K562 (cell line): ENCODE results near the gene CD8A. TPM values are rescaled to one million over a fixed set of nuclear protein-coding genes. Genes with fewer than 3 reads are reported as not detected.

ENCODE experiments used
- ATAC-seq: fragments of 200-7000 bp; cut with Tn5 transposase; 3 replicates; pipeline ENCODE4 v1.9.1; 2020; ENCODE audit warnings: moderate library complexity
- BruUV-seq: library from RNA; stranded (reverse); fragments of 400-500 nt; replicated peaks from 2 replicates; lab custom pipeline; 2021; lab: Mats Ljungman, UMichigan
- CTCF ChIA-PET: fragments of 300-600 bp; formaldehyde crosslinking; extraction: SDS; loops from one replicate; lab custom pipeline; 2021; ENCODE audit warnings: low intra/inter-chr PET ratio; lab: Yijun Ruan, JAX
- POLR2A ChIA-PET: fragments of 300-600, 350-650 bp; sonication (Branson Sonifier 250); formaldehyde crosslinking; extraction: SDS; loops from one replicate; lab custom pipeline; 2021; ENCODE audit warnings: antibody characterized with exemption, inconsistent platforms; lab: Yijun Ruan, JAX
- DNase-seq, 4 experiments: peaks; one replicate each; pipeline versions ENCODE4 v3.0.0 to v3.0.0-alpha.2; 2011 to 2018; ENCODE audit warnings: low spot score in 3 of 4, mixed read lengths in 3 of 4; ENCODE audit errors: extremely low read depth in 1 of 4
- FAIRE-seq: peaks from 2 replicates; lab custom pipeline; 2011; peaks lifted over from hg19 to GRCh38; lab: Jason Lieb, UNC
- H2AFZ ChIP-seq: 2 replicates; pipeline ENCODE4 v1.6.0; 2011; ENCODE audit warnings: low read depth, low read length, control low read depth, inconsistent platforms
- H3K27ac ChIP-seq: fragments of 200-600 bp; 3 replicates; pipeline ENCODE4 v1.8.0; 2011; ENCODE audit warnings: low read depth, mild to moderate bottlenecking, control low read depth, inconsistent platforms, low read length, moderate library complexity, mixed read lengths; ENCODE audit errors: extremely low read depth
- H3K27me3 ChIP-seq, 2 experiments: fragments of 300-600 bp in 1 of 2; 2 replicates in 1 of 2; 3 replicates in 1 of 2; pipeline versions ENCODE4 v1.6.0 to v1.8.0; 2011; ENCODE audit warnings: inconsistent platforms in 2 of 2, low read length in 2 of 2, mild to moderate bottlenecking in 1 of 2, mixed read lengths in 1 of 2, moderate library complexity in 1 of 2; ENCODE audit not compliant: control insufficient read depth in 2 of 2, insufficient read depth in 2 of 2
- H3K36me3 ChIP-seq: fragments of 300-600 bp; 3 replicates; pipeline ENCODE4 v1.8.0; 2011; ENCODE audit warnings: mild to moderate bottlenecking, low read length, inconsistent platforms; ENCODE audit not compliant: control insufficient read depth, insufficient read depth
- H3K4me1 ChIP-seq, 2 experiments: fragments of 200-600 bp in 1 of 2; replicated peaks in 1 of 2; 2 replicates in 1 of 2; 3 replicates in 1 of 2; pipeline versions ENCODE4 v1.5.1 to v1.8.0; 2011; ENCODE audit warnings: inconsistent platforms in 2 of 2, low read length in 2 of 2, mild to moderate bottlenecking in 1 of 2, mixed read lengths in 1 of 2, moderate library complexity in 1 of 2; ENCODE audit not compliant: control insufficient read depth in 2 of 2, insufficient read depth in 2 of 2
- H3K4me2 ChIP-seq: 2 replicates; pipeline ENCODE4 v1.6.1; 2011; ENCODE audit warnings: low read length, control low read depth, inconsistent platforms, mixed read lengths; ENCODE audit not compliant: insufficient read depth
- H3K4me3 ChIP-seq: fragments of 200-600 bp; sonication (generic), shearing (Covaris generic); 2 replicates; pipeline ENCODE4 v1.5.1; 2016; ENCODE audit warnings: control low read depth, inconsistent platforms
- H3K79me2 ChIP-seq: fragments of 200-600 bp; 3 replicates; pipeline ENCODE4 v1.8.0; 2011; ENCODE audit warnings: low read length, inconsistent platforms; ENCODE audit not compliant: control insufficient read depth, insufficient read depth
- H3K9ac ChIP-seq, 2 experiments: 2 replicates each; pipeline versions ENCODE4 v1.6.0 to v1.6.1; 2011; ENCODE audit warnings: low read depth in 2 of 2, low read length in 2 of 2, control low read depth in 1 of 2, inconsistent platforms in 1 of 2, mild to moderate bottlenecking in 1 of 2, mixed read lengths in 1 of 2; ENCODE audit not compliant: insufficient read depth in 1 of 2
- H3K9me1 ChIP-seq: one replicate; pipeline ENCODE4 v1.6.0; 2011; ENCODE audit warnings: inconsistent platforms, mild to moderate bottlenecking, low read length, moderate library complexity; ENCODE audit not compliant: control insufficient read depth, insufficient read depth
- H3K9me3 ChIP-seq: replicated peaks from 2 replicates; pipeline ENCODE4 v1.5.1; 2011; ENCODE audit warnings: low read depth, low read length, inconsistent platforms; ENCODE audit not compliant: control insufficient read depth, insufficient read depth
- H4K20me1 ChIP-seq: replicated peaks from 2 replicates; pipeline ENCODE4 v1.6.1; 2011; ENCODE audit warnings: low read length, inconsistent platforms, mixed read lengths; ENCODE audit not compliant: control insufficient read depth, insufficient read depth
- ATF1 ChIP-seq, 2 experiments: fragments of 450-650 bp in 1 of 2; IDR thresholded peaks; 2 replicates each; pipeline ENCODE4 v1.6.1; 2016; ENCODE audit warnings: missing compliant biosample characterization in 1 of 2, missing genetic modification characterization in 1 of 2
- ATF6 ChIP-seq: sonication (generic); formaldehyde crosslinking; IDR thresholded peaks from 2 replicates; pipeline ENCODE4 v1.4.0; 2020; ENCODE audit warnings: mild to moderate bottlenecking, missing genetic modification reagents
- CEBPZ ChIP-seq: fragments of 150-350 bp; IDR thresholded peaks from 2 replicates; pipeline ENCODE4 v1.6.1; 2014; ENCODE audit warnings: low read depth, mild to moderate bottlenecking, low read length, borderline replicate concordance
- COPS2 ChIP-seq: fragments of 450-650 bp; conservative IDR thresholded peaks from 2 replicates; pipeline ENCODE4 v1.6.1; 2016; ENCODE audit warnings: mild to moderate bottlenecking, moderate library complexity
- ESRRB ChIP-seq: fragments of 250-450 bp; sonication (Bioruptor Pico); IDR thresholded peaks from 2 replicates; pipeline ENCODE4 v1.5.0; 2020; ENCODE audit warnings: mild to moderate bottlenecking, moderate library complexity, borderline replicate concordance
- EWSR1 ChIP-seq: fragments of 450-650 bp; IDR thresholded peaks from 2 replicates; pipeline ENCODE4 v1.6.1; 2018; ENCODE audit warnings: borderline replicate concordance, mild to moderate bottlenecking, low read depth, moderate library complexity; ENCODE audit not compliant: partially characterized antibody
- KDM1A ChIP-seq, 2 experiments: fragments of 450-650 bp; IDR thresholded peaks; 2 replicates each; pipeline ENCODE4 v1.6.1; 2016; ENCODE audit warnings: mild to moderate bottlenecking in 2 of 2
- ZNF277 ChIP-seq: fragments of 250-450 bp; sonication (Bioruptor Pico); IDR thresholded peaks from 2 replicates; pipeline ENCODE4 v1.8.0; 2022; ENCODE audit warnings: inconsistent platforms, mild to moderate bottlenecking, moderate library complexity, borderline replicate concordance
- ZNF347 ChIP-seq: fragments of 450-650 bp; formaldehyde crosslinking; IDR thresholded peaks from 2 replicates; pipeline ENCODE4 v1.4.0; 2020; ENCODE audit warnings: low read depth, mild to moderate bottlenecking, moderate library complexity
- ZNF609 ChIP-seq: sonication (generic); formaldehyde crosslinking; IDR thresholded peaks from 2 replicates; pipeline ENCODE4 v1.8.1; 2023; ENCODE audit warnings: missing genetic modification reagents, mild to moderate bottlenecking, borderline replicate concordance
- WGBS: fragments of 100-300 bp; shearing (Covaris generic); methylation state at CpG from one replicate; pipeline ENCODE4 v1.1.6; 2016; ENCODE audit warnings: low coverage, mixed read lengths; ENCODE audit not compliant: insufficient coverage; ENCODE audit errors: missing lambda C conversion rate; 5-methylcytosine and 5-hydroxymethylcytosine counted together
- in situ Hi-C: fragments of 300-500 bp; cut with MboI; formaldehyde crosslinking; loops from 4 replicates; pipeline ENCODE4 v1.15.0; 2018; ENCODE audit warnings: inconsistent platforms, mixed read lengths
- intact Hi-C: fragments of 100-400 bp; cut with micrococcal nuclease; formaldehyde crosslinking; loops from 2 replicates; pipeline ENCODE4 v1.14.2; 2022
- polyA plus RNA-seq, 8 experiments: library from polyadenylated mRNA; depleted of rRNA in 4 of 8; stranded (reverse) in 5 of 8; unstranded in 3 of 8; fragments of >200 nt; fragmentation: Nextera tagmentation in 2 of 8; fragmentation: Illumina TruSeq in 1 of 8; extraction: Ambion mirVana in 2 of 8; extraction: Trizol in 1 of 8; gene quantifications; 2 replicates each; pipeline versions ENCODE4 v1.2.1 to v1.2.3, GENCODE V29; 2011 to 2014; ENCODE audit warnings: inconsistent platforms in 1 of 8, missing spikeins in 1 of 8
- total RNA-seq, 7 experiments: library from RNA; depleted of rRNA in 6 of 7; stranded (reverse); fragments of >200 nt in 6 of 7; fragmentation: Illumina TruSeq in 2 of 7; extraction: Trizol in 2 of 7; gene quantifications; 2 replicates each; pipeline versions ENCODE4 v1.2.1 to v1.2.3, GENCODE V29; 2011 to 2021; ENCODE audit warnings: low replicate concordance in 1 of 7

CD8A gene
- total and polyA plus RNA-seq, 9 of the 15 experiments (the other 6 are each of a cell fraction or from before 2014, with no cell fraction given) = 0.07 TPM; not detected in 8

GRCh38 chr2:86752934-86753333 lies 37.8 kb downstream of the CD8A start:
- no peak for ATAC-seq
- H3K27ac ChIP-seq = no peak overlapping the region
- DNase-seq = no peak
- CTCF ChIA-PET = no interaction called here
- intact Hi-C loops = no loop called here
- H3K4me3 ChIP-seq = no peak overlapping the region
- no peak overlapping the region for H3K9ac ChIP-seq
- 91% methylated on average over 3 of the region's 3 CpGs for WGBS
- no peaks in the 10 kb centered on the region for H3K9me1 ChIP-seq
- peaks cover 50% of the 10 kb centered on the region for H3K36me3 ChIP-seq
- H3K4me2 ChIP-seq = no peak overlapping the region
- in situ Hi-C loops = loop anchor here (10.0 to 25.0 kb wide), 2 partner anchors 48 to 309 kb away; no protein-coding TSS in a partner anchor
- no peaks in the 10 kb centered on the region for H3K9me3 ChIP-seq
- H3K79me2 ChIP-seq = peaks cover 13% of the 10 kb centered on the region; the same call in 1 of the 3 replicates
- peaks cover 0 to under 1% of the 10 kb centered on the region in 2 experiments; a peak in 1 of 5 replicates for H3K4me1 ChIP-seq
- no peaks in the 10 kb centered on the region for H3K27me3 ChIP-seq
- BruUV-seq = no TSS peak
- H4K20me1 ChIP-seq = no peaks in the 10 kb centered on the region
- POLR2A ChIA-PET = no interaction called here
- H2AFZ ChIP-seq = no peak overlapping the region
- no peak for FAIRE-seq
- no peak for TF ChIP-seq ZNF347 (CRISPR knock-in tag)
- no peak for TF ChIP-seq CEBPZ
- TF ChIP-seq ZNF609 = no peak
- no peak for TF ChIP-seq ESRRB (CRISPR knock-in tag)
- TF ChIP-seq COPS2 = no peak
- TF ChIP-seq KDM1A (IDR thresholded peaks at IDR 0.05) = no peak
- no peak for TF ChIP-seq ZNF277
- TF ChIP-seq ATF6 (CRISPR knock-in tag) = no peak
- no peak for TF ChIP-seq ATF1 (CRISPR knock-in tag; IDR thresholded peaks at IDR 0.05)
- TF ChIP-seq ATF1 (tag; IDR thresholded peaks at IDR 0.05) = no peak
- TF ChIP-seq EWSR1 = no peak
